ENCODE results near the gene PEPD. TPM values are rescaled to one million over a fixed set of nuclear protein-coding genes. Genes with fewer than 3 reads are reported as not detected.

The PEPD gene
- total and polyA plus RNA-seq, 2 of the 4 experiments (the other 2 are of a cell fraction), result 36.7 to 88.4 TPM

GRCh38 chr19:33359581-33359980, 162.0 kb downstream of the PEPD start:
- Histone ChIP-seq H2BK120ac (ENCODE audit: low read depth, low read length) (no peak overlapping the region), H3K79me1 (ENCODE audit: low read depth in 1 of 2, low read length in 2 of 2) (no peaks in the 10 kb centered on the region), H4K91ac (ENCODE audit: insufficient read depth, low read depth, low read length) (no peak overlapping the region), H3K27me3 (ENCODE audit: control insufficient read depth, insufficient read depth, low read length) (peaks cover 31% of the 10 kb centered on the region), H3K4ac (ENCODE audit: low read depth, low read length) (no peak overlapping the region), H2BK15ac (ENCODE audit: low read depth, low read length) (no peak overlapping the region), H3K56ac (ENCODE audit: extremely low read depth, insufficient read depth, low read length) (no peak overlapping the region), H3K4me3 (ENCODE audit: insufficient read depth, low read depth, low read length) (no peak overlapping the region), H3K9me3 (ENCODE audit: control insufficient read depth, insufficient read depth, low read length) (no peaks in the 10 kb centered on the region), H3K14ac (replicated peaks; ENCODE audit: low read depth, low read length) (no peak overlapping the region), H3K18ac (ENCODE audit: low read depth, low read length) (no peak overlapping the region), H3K36me3 (ENCODE audit: control insufficient read depth, insufficient read depth, low read length) (no peaks in the 10 kb centered on the region), H3K23ac (ENCODE audit: low read depth, low read length) (no peak overlapping the region), H2AK9ac (replicated peaks; ENCODE audit: low read depth, low read length, poor library complexity) (no peak overlapping the region), H3K9ac (ENCODE audit: low read depth, low read length) (no peak overlapping the region), H4K5ac (ENCODE audit: low read depth, low read length) (no peak overlapping the region), H2AK5ac (ENCODE audit: low read depth, low read length) (no peak overlapping the region), H4K8ac (ENCODE audit: low read depth in 2 of 2, low read length in 2 of 2) (no peak overlapping the region), H3K4me2 (ENCODE audit: low read depth, low read length) (no peak overlapping the region), H3K9me1 (ENCODE audit: insufficient read depth, low read length) (no peaks in the 10 kb centered on the region), H2AFZ (replicated peaks; ENCODE audit: low read length, poor library complexity) (no peak overlapping the region), H4K20me1 (ENCODE audit: insufficient read depth, low read length) (no peaks in the 10 kb centered on the region), H3K4me1 (ENCODE audit: control insufficient read depth, insufficient read depth, low read length) (no peaks in the 10 kb centered on the region), H3K27ac (ENCODE audit: insufficient read depth, low read length) (no peak overlapping the region), H2BK20ac (ENCODE audit: low read depth, low read length) (no peak overlapping the region), H2BK5ac (ENCODE audit: low read depth, low read length, poor library complexity, severe bottlenecking) (no peak overlapping the region)
- DNase-seq (no peak), ATAC-seq (ENCODE audit: low read depth) (no peak)
- CTCF ChIA-PET, result no interaction called here
- TF ChIP-seq ELK1 (IDR thresholded peaks at IDR 0.05; ENCODE audit: borderline replicate concordance, low read depth, low read length) (no peak), MAFK (IDR thresholded peaks at IDR 0.05; ENCODE audit: low read depth, low read length) (no peak), USF2 (IDR thresholded peaks at IDR 0.05; ENCODE audit: low read depth, low read length) (no peak), CEBPB (IDR thresholded peaks at IDR 0.05; ENCODE audit: low read depth, low read length) (no peak), SMC3 (IDR thresholded peaks at IDR 0.05; ENCODE audit: low read depth, low read length) (no peak), CTCF (conservative IDR thresholded peaks at IDR 0.05; ENCODE audit: low read depth, low read length) (no peak), NFE2L2 (IDR thresholded peaks at IDR 0.05; ENCODE audit: low read depth, low read length) (no peak), RCOR1 (IDR thresholded peaks at IDR 0.05; ENCODE audit: insufficient replicate concordance, low read length) (no peak), CHD1 (IDR thresholded peaks at IDR 0.05; ENCODE audit: low read depth, low read length) (no peak), POLR2A (IDR thresholded peaks at IDR 0.05; ENCODE audit: low read depth, low read length) (no peak), FOS (IDR thresholded peaks at IDR 0.05; ENCODE audit: low read depth, low read length) (no peak), RAD21 (IDR thresholded peaks at IDR 0.05; ENCODE audit: low read length) (no peak), RFX5 (IDR thresholded peaks at IDR 0.05; ENCODE audit: low read depth, low read length) (no peak), MXI1 (IDR thresholded peaks at IDR 0.05; ENCODE audit: borderline replicate concordance, low read depth, low read length) (no peak), BHLHE40 (IDR thresholded peaks at IDR 0.05; ENCODE audit: low read depth, low read length) (no peak), MAZ (IDR thresholded peaks at IDR 0.05; ENCODE audit: borderline replicate concordance, low read depth, low read length) (no peak)
- POLR2A ChIA-PET (ENCODE audit: unreplicated experiment), result no interaction called here
- WGBS, 2 experiments (ENCODE audit: extremely low coverage in 2 of 2, insufficient read length in 1 of 2), result no CpG with 5 or more reads among the region's 3 CpGs
- in situ Hi-C loops (cut with MboI; ENCODE audit: low sequenced_read_pairs), result no loop called here
- intact Hi-C loops (cut with micrococcal nuclease), result no loop called here
- no TSS peak for BruUV-seq (replicated peaks)
- dilution Hi-C loops (cut with HindIII; ENCODE audit: low sequenced_read_pairs, unreplicated experiment), result no loop called here
